HG02623 (cell line): ENCODE measurements around the gene TIMP2.
"Not testable (repeated sequence)": the region's sequence is repeated elsewhere in the genome, so short reads cannot be mapped to it uniquely, and the experiment has no call there.

Experiments
- ATAC-seq: cut with Tn5 transposase; IDR thresholded peaks from one replicate; pipeline ENCODE4 v1.9.1; 2021; ENCODE audit warnings: moderate library complexity; ENCODE audit not compliant: unreplicated experiment

The TIMP2 gene

DNA sequence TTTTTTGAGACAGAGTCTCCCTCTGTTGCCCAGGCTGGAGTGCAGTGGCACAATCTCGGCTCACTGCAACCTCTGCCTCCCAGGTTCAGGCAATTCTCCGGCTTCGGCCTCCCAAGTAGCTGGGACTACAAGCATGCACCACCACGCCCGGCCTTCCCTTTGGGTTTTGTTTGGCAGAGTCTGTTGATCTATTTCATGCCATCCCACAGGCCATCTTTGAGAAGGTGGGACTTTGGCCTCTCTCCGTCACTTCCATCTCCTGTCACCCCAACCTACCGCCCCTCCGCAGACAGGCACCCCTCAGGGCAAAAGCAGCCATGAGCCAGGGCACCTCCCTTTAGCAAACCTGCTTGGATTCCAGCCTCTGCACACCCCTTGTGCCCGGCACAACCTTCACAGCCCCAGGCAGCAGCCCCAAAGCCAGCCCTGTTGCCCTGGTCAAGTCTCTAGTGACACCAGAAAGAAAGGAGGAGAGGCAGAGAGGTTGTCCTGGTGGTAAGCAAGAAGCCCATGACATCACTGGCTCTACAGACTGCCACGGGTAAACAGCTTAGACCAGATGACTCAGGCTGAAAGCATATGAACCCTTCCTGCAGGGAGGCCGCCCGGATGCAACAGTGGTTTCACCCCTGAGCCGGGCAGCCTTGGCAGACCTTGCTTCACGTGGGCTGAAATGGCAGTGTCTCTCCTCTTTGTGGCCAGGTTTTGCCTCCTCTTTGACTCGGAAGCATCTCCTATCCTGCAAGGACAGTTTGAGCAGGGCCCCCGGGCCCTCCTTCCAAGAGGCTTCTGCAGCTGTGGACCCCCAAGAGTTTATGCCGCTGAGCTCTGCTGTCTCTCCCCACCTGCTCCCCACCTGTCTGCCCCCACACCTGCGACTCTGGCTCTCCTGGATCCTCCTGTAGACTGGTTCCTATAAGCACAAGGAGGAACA, 8.1 kb upstream of the TIMP2 start:
- no peak for ATAC-seq

DNA sequence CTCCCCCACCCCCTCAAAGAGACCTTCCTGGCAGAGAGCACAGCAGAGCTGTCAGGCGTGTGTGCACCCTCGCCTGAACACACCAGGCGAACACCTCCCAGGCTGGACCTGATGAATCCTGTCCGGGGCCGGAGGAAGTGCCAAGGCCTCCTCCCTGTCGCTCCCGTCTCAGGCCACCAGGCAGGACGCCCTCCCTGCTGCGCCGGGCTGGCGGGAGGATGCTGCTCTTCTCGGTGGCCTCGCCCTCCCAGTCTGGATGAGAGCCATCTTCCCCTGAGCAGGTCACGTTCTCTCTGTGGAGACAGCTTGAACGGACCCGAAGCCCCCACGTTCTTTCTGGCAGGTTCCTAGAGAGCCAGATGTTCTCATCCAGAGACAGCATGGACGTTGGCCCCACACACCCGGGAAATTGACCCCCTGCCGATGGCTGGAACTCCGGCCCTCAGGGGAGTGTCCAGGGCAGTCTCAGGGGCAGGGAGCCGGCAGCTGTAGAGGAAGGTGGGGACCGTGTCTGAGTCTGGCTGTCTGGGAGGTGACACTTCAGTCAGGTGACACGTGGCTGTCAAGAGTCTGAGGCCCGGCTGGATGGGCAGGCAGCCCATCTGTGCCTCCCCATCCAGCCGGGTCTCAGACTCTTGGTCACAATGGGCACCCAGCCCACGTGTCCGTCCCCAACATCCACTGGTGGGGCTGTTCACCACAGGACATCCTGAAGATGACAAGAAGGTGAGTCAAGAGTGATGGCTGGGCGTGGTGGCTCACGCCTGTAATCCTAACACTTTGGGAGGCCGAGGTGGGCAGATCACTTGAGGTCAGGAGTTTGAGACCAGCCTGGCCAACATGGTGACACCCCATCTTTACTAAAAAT, 5.0 kb upstream of the TIMP2 start:
- no peak for ATAC-seq

GRCh38 chr17:78925662-78926555, 722 bp upstream of the TIMP2 start:
- ATAC-seq = no peak

DNA sequence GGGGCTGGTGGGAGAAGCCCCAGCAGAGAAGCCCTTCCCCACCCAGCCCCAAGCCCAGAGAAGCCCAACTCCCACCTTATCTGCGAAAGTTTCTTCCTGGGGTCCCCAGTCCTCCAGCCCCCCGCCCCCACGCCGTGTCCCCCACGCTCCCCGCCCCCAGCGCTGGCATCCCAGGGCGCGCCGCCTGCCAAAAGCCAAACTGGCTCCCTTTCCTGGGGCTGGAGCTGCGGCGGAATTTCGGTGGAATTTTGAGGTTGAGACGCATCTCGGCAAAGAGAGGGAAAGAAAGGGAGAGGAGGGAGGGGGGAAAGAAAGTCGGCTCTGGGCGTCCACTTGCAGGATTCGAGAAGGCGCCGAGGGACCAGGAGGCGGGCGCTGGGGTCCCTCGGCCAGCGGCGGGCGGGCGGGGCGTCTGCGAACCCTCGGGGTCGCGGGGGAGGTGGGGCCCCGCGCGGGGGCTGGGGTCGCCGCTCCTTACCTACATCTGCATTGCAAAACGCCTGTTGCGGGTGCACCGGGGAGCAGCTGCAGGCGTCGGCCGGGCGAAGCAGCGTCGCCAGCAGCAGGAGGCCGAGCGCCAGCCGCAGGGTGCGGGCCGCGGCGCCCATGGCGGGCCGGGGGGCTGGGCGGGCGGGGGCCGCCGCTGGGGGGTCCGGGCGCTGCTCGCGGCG, 571 bp downstream of the TIMP2 start:
- ATAC-seq = no peak

DNA sequence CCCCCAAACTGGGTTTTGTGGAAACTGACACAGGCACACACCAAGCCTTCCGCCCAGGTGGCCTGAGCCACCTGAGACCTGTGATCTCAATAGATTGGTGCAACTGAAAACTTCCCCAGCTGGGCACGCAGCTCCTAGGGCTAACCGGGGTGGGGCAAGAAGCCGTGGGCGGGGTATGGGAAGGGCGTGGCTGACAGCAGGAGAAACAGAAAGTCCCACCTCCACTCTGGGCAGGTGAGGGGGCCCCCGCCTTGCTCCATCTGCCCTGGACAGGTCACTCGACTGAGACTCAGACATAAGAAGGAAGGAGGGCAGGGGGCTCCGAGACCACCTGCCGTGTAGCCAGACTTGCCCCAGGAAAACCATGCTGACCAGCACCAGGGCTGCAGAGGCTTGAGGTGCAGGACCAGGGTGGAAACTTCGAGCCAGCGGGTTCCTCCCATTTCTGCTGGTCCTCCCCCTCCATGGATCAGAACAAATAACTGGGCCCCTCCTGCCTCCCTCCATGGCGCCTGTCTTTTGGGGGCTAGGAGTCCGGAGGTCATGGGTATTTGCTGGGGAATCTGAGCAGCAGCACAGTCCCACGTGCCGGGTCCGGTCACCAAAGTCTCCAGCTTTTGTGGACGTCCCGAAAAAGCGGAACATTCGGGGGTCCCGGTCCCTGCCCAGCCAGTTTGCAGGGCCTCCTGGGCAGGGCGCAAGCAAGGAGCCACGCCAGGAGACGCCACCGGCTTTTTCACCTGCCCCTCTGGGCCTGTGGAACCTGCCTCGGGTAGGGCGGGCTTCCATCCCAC, 1.3 kb downstream of the TIMP2 start:
- no peak for ATAC-seq

DNA sequence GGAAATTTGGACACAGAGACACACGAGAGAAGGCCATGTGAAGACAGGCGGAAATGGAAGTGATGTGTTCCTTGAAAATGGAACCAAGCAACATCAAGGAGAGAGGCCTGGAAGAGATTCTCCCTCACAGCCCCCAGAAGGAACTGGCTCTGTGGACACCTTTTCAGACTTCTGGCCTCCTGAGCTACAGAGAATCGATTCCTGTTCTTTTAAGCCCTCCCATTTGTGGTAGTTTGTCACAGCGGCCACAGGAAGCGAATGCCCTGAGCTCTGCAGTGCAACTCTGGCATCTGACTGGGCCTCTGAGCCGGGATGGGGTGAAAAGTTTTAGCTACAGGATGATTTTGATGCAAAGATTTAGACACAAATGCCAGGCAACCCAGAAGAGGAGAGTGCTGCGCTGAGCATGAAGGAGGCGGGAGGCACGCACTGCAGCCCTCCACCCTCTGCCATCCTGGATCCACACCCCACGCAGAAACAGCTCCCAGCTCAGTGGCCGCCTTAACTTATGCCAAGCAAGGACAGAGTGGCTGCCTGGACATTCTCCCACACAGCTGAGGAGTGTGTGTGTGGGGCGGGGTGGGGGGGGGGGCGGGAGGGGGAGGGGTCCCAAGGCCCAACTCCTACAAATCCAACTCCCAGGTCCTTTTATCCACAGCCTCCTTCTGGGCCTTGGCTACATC, 2.2 kb downstream of the TIMP2 start:
- ATAC-seq = no peak

DNA sequence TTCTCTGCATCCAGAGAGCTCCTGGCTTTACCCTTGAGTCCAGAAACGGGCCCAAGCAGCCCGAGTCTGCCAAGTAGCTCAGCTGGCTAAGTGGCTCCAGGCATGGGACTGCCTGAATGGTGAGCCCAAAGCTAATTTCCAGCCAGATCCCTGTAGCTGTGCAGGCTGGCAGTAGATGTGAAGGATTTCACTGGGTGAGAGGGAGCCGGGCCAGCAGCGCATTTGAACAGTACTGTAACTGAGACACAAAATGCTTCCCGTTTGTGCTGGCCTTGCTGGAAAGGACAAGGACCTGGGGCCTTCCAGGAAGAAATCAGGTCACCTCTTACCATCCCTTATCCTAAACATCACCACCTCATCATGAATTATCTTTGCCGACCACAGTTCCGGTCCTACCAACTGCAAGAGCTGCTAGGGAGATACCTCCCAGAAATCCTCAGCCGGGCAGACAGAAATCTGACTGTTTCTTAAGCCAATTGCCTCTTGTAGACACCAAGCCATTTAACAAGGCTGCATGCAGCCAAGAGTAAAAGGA, 3.7 kb downstream of the TIMP2 start:
- no peak for ATAC-seq

DNA sequence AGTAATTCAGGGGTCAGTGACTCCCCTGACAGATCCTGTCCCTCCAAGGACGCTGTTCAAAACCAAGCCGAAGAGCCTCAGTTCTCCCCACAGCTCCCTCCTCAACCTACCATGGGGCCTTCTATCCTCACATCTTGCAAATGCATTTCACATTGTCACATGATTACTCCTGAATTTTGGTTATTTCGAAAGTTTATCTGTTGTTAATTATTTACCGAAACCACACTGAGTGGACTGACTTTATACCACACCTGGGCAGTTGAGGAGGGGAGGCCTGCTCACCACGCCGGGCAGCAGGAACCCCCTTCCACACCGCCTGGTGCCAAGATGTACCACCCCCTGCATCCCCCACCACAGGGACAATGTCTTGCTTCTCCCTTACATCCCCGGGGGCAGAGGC, 4.7 kb downstream of the TIMP2 start:
- ATAC-seq = no peak

DNA sequence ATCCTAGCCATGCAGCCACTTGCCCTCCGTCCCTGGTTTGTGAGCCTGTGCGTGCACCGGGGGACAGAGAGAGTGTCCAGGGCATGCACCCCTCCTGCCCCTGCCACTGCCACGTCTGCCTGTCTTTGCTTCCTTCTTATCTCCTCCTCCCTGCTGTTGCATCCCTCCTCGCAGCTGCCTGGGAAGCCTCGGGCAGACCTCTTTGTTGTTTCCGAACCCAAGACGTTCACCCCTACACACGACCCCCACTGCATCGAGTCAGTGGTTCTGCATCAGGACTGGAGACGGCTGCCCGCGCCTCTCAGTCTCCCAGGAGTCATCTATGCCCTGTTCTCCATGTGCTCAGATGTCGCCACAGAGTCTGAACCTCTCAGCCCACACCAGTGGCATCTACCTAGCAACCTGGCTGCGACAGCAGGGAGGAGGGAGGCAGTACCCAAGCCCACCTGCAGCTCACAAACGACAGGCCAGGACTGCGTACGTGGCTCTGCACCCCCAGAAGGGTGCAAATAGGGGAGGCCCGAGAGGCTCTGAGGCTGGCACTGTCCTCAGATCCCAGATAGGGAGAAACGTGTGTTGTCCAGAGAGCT, 5.2 kb downstream of the TIMP2 start:
- ATAC-seq = no peak

DNA sequence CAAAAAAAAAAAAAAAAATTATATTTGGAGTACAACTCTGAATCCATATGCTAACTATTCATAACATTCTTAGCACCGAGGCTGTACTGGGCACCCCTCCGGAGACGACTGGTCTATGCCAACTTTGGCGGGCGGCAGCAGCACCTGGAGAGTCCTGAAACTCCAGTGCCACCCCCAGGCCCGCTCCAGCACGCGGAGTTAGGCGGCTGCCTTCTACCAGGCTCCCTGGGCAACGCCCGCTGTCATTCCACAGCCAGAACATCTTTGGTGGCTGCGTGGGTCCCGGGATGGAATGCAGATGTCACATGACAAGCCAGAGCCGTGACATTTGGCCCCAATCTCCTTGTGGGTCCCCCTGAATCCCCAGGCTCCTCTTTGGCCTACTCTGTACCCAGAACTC, 6.2 kb downstream of the TIMP2 start:
- ATAC-seq = no peak

- ATAC-seq = no peak
Measured at GRCh38 chr17:78917451-78918275, 7.5 kb downstream of the TIMP2 start.

DNA sequence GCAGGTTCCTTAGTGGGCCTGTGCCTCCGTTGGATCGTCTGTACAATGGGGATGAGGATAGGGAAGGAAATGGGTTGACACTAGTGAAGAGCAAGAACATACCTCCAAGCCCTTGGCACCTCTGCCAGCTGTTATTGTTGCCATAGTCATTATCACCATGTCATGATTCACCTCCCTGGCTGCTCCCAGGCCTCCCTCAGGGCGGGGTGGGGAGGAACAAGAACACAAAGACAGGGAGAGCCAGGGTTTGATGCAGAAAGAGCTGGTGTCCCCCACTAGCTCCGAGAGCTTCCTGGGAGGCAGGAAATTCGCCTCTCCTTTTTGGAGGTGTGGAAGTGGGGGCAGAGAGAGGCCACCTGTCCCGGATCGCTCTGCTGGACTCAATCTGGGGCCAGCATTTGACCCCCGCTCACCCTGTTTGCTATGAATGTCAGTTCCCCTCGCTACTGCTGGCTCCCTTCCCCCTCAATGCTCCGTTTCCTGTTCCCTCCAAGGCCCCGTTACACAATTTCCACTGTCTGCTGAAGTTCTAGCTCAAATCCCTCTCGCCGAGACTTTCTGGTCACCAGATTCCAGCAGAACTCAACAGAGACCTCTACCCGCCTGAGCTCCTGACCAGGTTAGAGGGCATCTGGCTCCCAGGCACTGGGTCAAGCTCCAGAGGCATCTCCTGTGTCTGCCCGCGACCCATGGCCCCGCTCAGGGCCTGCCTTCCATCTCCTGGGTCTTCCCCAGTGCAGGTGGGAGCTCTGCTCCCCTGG, 9.1 kb downstream of the TIMP2 start:
- no peak for ATAC-seq

GRCh38 chr17:78913115-78913514, 12.1 kb downstream of the TIMP2 start:
- no peak for ATAC-seq

- ATAC-seq = no peak
Measured at GRCh38 chr17:78912082-78912481, 13.1 kb downstream of the TIMP2 start.

DNA sequence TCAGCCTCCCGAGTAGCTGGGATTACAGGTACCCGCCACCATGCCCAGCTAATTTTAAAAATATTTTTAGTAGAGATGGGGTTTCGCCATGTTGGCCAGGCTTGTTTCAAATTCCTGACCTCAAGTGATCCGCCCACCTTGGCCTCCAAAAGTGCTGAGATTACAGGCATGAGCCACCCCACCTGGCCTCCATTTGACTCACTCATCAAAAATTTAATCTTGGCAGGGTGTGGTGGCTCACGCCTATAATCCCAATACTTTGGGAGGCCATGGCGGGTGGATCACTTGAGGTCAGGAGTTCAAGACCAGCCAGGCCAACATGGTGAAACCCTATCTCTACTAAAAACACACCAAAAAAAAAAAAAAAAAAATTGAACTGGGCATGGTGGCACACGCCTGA, 13.6 kb downstream of the TIMP2 start:
- ATAC-seq = not testable (repeated sequence)

DNA sequence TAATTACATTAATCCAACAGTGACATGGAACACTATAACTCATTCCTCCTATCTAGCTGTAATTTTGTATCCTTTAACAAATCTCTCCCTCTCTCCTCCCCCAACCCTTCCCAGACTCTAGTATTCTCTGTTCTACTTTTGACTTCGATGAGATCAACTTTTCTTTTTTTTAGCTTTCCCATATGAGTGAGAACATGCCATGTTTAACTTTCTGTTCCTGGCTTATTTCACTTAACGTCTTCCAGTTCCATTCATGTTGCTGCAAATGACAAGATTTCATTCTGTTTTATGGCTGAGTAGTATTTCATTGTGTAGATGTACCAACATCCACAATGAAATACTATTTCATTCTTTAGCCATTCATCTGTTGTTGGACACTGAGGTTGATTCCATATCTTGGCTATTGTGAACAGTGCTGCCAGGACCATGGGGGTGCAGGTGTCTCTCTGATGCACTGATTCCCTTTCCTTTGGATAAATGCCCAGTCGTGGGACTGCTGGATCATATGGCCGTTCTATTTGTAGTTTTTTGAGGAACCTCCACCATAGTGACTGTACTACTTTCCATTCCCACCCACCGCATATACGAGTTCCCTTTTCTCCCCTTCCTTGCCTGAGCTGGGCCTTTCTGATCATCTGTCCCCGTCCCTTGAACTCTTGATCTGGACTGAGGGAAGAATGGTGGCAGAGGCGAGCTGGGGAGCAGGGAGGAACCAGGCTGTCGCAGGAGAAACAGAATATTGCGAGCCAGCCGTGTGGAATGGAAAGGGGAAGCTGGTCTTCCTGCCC, 14.5 kb downstream of the TIMP2 start:
- ATAC-seq = no peak
